Inferior parietal cortex (tissue), 1 donor: Measurements from ENCODE around the gene LRRC1.
"Not testable (repeated sequence)": the region's sequence is repeated elsewhere in the genome, so short reads cannot be mapped to it uniquely, and the experiment has no call there.

Experiments used
- DNase-seq: peaks from one replicate; pipeline ENCODE4 v3.0.0-alpha.2; 2016; ENCODE audit errors: extremely low spot score

LRRC1 gene

GRCh38 chr6:53792973-53793317, 1.9 kb upstream of the LRRC1 start:
- no peak for DNase-seq

DNA sequence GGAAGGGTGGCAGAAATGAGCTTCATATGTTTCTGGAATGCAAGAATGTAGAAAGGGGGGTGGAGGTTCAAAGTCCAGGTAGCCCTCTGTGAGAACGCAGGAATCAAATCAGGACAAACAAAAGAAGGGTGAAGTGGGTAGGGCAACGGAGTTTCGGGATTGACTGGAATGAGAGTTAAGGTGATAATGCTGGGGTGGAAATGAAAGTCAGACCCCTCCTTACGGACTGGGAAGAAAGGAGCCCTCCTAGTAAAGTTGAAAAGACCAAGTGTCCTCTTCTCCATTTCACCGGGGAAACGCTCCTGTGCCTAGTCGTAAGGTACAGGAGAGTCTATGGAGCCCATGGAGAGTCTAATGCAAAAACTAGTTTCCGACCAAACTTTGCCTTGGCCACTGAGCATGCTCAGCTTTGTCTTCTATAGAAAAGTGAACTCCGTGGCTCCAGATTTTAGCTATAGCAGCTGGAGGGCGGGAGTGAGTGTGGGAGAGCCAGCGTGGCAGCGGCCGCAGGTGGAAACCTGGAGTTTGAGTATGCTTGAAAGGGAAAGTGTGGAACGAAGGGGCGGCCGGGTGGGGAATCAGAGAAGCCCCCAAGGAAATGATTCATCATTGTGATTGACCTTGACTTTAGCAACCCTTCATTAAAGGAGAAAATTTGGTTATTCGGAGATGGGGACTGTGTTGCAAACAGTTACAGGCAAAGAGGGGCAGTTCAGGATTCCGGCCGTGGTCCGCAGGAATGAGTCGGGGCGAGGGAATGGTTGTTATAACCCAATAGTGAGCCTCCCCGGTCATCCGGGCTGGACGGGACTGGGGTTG, 1.3 kb upstream of the LRRC1 start:
- peak; percentile 66 for DNase-seq

- peak; percentile 82 for DNase-seq
Observed at GRCh38 chr6:53794137-53794719, 577 bp upstream of the LRRC1 start.

DNA sequence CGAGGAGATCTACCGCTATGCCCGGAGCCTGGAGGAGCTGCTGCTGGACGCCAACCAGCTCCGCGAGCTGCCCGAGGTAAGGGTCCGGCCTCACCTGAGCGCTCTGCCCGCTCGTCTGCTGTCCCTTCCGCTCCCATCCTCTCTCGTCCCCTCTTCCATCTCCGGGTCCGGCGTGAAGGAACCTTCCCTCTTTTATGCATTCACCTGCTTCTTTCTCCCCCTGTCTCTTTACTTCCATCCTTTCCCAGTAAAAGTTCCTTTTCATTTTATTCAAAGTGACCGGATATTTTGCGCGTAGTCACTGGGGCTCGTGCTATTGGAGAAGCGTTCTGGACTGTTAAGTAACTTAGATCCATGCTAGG, 516 bp downstream of the LRRC1 start:
- no peak for DNase-seq

DNA sequence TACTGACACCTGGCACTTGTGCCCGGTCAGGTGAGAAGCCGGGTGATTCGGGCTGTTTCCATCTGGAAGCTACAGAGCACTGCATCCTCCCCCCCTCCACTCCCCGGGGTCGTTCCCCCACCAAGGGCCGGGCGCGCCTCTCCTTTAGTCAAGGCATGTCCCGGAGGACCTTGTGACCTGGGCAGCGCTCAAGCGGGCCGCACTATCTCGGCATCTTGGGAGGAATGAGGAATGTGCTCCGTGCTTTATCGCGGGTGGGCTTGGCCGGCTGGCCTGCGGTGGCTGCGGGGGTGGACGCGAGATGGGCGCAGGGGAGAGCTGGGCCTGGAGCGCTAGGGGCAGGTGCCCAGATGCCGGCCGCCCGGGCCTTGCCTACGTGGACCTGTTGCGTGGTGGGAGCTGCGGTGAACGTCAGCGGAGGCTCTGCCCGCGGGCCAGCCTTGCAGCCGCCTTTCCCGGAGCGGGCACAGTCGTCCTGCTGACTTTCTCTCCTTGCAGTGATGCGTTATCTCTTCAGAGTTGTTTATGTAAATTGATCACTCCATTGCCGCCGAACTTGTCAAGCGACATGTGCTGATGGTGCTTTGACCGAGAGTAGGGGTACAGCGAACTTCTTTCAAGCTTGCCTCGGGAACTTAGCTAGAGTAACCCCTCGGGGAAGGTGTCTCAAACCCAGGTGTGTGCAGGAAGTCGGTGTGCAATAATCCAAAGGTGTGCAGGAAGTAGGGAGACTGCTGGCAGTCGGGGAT, 1.1 kb downstream of the LRRC1 start:
- DNase-seq = no peak

GRCh38 chr6:53796451-53796780, 1.6 kb downstream of the LRRC1 start:
- DNase-seq = peak; percentile 43

GRCh38 chr6:53796791-53797190, 2.0 kb downstream of the LRRC1 start:
- no peak for DNase-seq

- DNase-seq = no peak
Observed at GRCh38 chr6:53797304-53797703, 2.5 kb downstream of the LRRC1 start.

- no peak for DNase-seq
Observed at GRCh38 chr6:53799340-53799739, 4.5 kb downstream of the LRRC1 start.

GRCh38 chr6:53801022-53801421, 6.2 kb downstream of the LRRC1 start:
- DNase-seq = no peak

- DNase-seq = no peak
Observed at GRCh38 chr6:53802582-53802981, 7.8 kb downstream of the LRRC1 start.

DNA sequence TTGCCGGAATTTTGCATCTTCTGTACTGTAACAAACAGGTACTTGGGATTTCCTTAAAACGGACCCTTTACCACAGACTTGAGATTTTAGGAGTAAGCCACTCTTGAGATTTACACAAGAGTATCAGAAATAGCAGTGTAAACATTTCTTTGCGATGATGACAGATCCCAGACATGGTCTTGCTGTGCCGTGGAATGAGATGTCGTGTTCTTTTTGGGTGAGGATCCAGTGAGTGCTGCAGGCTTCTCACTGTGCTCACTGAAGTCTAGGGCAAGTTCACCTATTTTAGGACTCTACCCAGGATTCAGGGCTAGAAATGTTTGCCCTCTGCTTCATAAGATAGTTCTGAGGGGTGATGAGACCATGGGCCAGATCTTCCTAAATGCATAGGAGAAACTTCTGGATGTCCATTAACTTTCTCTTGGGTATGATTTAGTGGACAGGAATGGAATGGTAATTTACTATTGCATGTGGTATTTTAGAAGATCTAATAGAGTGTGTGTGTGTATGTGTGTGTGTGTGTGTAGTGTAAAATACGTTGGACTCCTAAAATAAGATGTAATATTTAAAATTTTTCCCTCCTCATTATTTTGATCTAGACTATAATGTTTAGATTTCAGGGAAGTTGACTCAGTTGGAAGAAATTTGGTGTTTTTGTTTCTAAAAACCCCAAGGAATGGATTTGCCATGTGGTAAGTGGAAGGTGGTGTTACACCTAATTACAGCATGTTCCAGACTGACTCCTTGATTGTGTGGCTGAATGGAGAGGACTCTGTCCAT, 8.5 kb downstream of the LRRC1 start:
- no peak for DNase-seq

DNA sequence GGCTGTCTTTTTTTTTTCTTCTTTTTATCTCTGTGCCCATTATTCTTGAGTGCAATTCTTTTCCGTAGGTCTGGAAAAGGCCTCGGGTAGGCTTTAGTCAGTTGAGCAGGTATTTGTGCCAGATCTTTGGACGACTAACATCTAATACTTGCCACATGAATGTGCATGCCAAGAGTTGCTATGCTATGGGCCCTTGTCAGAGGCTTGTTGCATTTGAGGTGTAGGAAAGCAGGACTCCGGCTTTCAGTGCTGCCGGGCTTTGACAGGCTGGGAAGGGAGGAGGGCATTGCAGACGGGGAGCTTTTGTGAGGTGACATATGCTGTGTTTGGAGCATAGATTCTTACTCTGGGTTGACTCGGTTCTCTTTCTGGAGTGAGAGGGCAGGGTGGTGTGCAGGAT, 10.2 kb downstream of the LRRC1 start:
- no peak for DNase-seq

DNA sequence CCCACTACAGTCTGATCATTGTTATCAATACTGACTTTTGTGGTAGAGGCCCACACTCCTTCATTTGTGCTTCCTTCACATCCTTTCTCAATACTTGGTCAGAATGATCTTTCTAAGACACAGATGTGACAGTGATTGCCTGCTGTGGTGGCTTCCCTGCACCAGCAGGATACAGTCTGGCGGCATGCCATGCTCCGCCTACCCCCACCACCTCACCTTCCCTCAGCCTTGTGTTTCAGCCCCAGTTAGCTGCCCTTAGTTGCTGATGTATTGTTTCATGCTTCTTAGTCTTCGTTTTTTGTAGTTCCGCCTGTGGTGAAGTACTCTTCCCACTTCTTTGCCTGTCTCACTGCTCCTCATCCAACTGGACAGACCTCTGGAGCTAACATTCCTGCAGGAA, 10.9 kb downstream of the LRRC1 start:
- no peak for DNase-seq

- not testable (repeated sequence) for DNase-seq
Observed at GRCh38 chr6:53807606-53808005, 12.8 kb downstream of the LRRC1 start.

GRCh38 chr6:53808302-53808881, 13.6 kb downstream of the LRRC1 start:
- DNase-seq = no peak

GRCh38 chr6:53809691-53810090, 14.9 kb downstream of the LRRC1 start:
- DNase-seq = no peak

- DNase-seq = no peak
Observed at GRCh38 chr6:53811082-53811481, 16.3 kb downstream of the LRRC1 start.

GRCh38 chr6:53811746-53812145, 16.9 kb downstream of the LRRC1 start:
- DNase-seq = no peak

DNA sequence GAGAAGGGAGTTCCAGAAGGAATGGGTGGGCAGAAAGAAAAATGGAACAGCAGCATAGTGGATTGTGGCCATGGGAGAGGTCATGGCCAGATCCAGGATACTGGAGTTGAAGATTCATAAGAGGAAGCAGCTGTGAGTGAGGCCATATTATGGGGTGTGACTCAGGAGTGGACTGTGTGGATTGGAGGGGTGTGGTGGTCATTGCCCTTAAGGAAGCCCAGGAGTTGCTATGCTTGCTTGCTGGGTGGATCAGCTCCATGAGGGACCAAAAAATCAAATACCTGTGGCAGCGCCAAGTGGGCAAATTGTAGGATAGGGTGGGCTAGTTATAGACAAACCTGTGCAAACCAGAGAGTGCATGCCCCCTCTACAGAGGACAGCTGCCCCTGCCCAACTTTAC, 18.3 kb downstream of the LRRC1 start:
- DNase-seq = no peak

DNA sequence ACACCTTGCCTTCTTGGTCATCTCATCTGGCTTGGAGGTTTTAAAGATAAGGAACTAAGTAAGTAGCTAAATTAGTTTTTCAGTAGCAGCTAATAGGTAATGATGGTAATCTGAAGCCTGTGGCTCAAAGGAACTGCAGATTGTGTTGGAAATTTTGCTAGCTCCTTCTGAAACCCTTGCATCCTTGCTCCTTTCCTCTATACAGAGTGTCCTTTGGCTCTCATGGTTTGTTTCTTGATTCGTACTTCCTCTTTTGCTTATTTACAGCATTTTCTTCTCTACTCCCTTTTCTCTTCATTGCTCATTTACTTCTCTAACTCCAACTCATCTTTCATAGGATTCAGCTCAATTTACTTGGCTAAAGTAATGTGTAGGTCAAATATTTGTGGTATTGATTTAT, 19.0 kb downstream of the LRRC1 start:
- DNase-seq = no peak

DNA sequence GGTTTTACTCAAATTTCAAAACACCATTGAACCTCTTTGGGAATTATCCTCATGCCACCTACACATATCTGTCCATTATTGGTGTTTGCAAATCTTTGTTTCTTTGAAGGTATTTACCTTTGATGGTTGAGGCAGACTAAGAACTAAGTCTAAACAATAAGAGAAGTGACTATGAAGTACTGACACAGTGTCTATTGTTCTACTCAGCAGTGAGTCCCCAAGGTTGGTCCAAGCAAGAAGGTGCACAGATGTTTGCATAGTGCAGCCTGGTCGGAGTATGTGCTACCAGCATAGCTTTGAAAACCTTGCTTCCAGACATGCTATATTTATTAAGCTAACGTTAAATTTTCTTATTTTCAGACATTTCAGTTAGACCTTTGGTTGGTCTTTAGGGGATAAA, 19.5 kb downstream of the LRRC1 start:
- no peak for DNase-seq
